Pancreas (tissue), 10 donors: ENCODE measurements around the gene CYB561A3. TPM values are rescaled to one million over a fixed set of nuclear protein-coding genes. Genes with fewer than 3 reads are reported as not detected.

Source experiments
- ATAC-seq, 4 donors: fragments of 200-7000 bp; cut with Tn5 transposase; one replicate each; pipeline versions ENCODE4 v1.8.0 to v1.9.1; 2020; ENCODE audit warnings: mild to moderate bottlenecking in 4 of 4, moderate library complexity in 4 of 4
- DNase-seq, 6 donors: peaks; one replicate each; pipeline ENCODE4 v3.0.0-alpha.2; 2020
- FAIRE-seq: peaks from 2 replicates; lab custom pipeline; 2012; peaks lifted over from hg19 to GRCh38; lab: Jason Lieb, UNC
- H3K27ac ChIP-seq, 4 donors: fragments of 200-600 bp; sonication (generic); 1 replicate in 3 of 4; 2 replicates in 1 of 4; pipeline versions ENCODE4 v1.5.0 to v1.8.0; 2020
- H3K27me3 ChIP-seq, 4 donors: fragments of 200-600 bp; one replicate each; pipeline ENCODE4 v1.8.0; 2021
- H3K36me3 ChIP-seq, 3 donors: fragments of 200-600 bp; sonication (generic) in 1 of 3; one replicate each; pipeline versions ENCODE4 v1.5.0 to v1.8.0; 2020 to 2021
- H3K4me1 ChIP-seq, 3 donors: fragments of 200-600 bp; one replicate each; pipeline ENCODE4 v1.8.0; 2021
- H3K4me3 ChIP-seq, 4 donors: fragments of 200-600 bp; sonication (generic) in 2 of 4; one replicate each; pipeline versions ENCODE4 v1.5.0 to v1.8.0; 2020 to 2021
- H3K9me3 ChIP-seq, 4 donors: fragments of 200-600 bp; one replicate each; pipeline ENCODE4 v1.8.0; 2021
- CTCF ChIP-seq, 4 donors: fragments of 200-600 bp; sonication (generic) in 3 of 4; IDR thresholded peaks; one replicate each; pipeline versions ENCODE4 v1.5.0 to v1.8.0; 2021; ENCODE audit warnings: antibody characterized with exemption in 4 of 4
- WGBS, 2 donors: extraction: QIAGEN DNeasy Blood & Tissue Kit; methylation state at CpG; one replicate each; pipeline ENCODE4 v1.1.7; 2013; 5-methylcytosine and 5-hydroxymethylcytosine counted together
- intact Hi-C, 3 donors: fragments of 100-400 bp; cut with DNase I; formaldehyde crosslinking; loops; one replicate each; pipeline versions ENCODE4 v1.11.1 to v1.14.2; 2022
- polyA plus RNA-seq, 2 donors: library from polyadenylated mRNA; stranded (reverse); fragments of 200-250 nt; gene quantifications; one replicate each; pipeline ENCODE4 v1.2.3, GENCODE V29; 2013
- total RNA-seq, 6 donors: library from RNA; stranded (reverse); fragmentation: NEBNext Ultra II Directional in 4 of 6; extraction: Animal tissue kit (Norgen Biotek cat#: 25700) in 4 of 6; gene quantifications; one replicate each; pipeline versions ENCODE4 v1.2.1 to v1.2.4, GENCODE V29; 2021 to 2023
- donor health status: healthy with polysubstance abuse.
- donor health status: DM: no; HTN: no; CAD: no; lungs with moderate emphysema.
- donor health status: DM: no; HTN: no; CAD: no.
- donor health status: control.
- donor health status: control.
- donor health status: Bipolar disorder and iron deficiency.
- donor health status: DM: yes; HTN: yes; CAD: no.
- donor health status: DM: no; HTN: no; CAD: no.
- donor health status: DM: no; HTN: no; CAD: no.
- donor health status: DM: yes; HTN: yes; CAD: no.

Gene CYB561A3
- total and polyA plus RNA-seq, 8 donors, result 14.8 to 26.2 (median 22.1) TPM

DNA sequence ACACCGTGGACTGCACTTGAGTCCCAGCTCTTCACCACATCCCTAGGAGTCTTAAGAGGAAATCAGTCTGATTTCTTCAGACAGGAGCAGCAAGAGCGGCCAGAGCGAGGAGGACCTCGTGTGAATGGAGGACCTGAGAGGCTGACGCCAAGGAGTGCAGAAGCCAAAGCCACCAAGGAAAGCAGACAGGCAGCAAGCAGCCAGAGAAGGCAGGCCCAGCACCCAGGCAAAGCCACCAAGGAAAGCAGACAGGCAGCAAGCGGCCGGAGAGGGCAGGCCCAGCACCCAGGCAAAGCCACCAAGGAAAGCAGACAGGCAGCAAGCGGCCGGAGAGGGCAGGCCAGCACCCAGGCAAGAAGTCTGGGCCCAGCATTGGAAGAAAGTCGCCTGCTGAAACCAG lies 11.8 kb downstream of the CYB561A3 start:
- Histone ChIP-seq H3K36me3 (peaks cover 0 to 29% (median 4%) of the 10 kb centered on the region in 3 donors), H3K27ac (no peak overlapping the region), H3K9me3 (no peaks in the 10 kb centered on the region), H3K27me3 (no peaks in the 10 kb centered on the region), H3K4me3 (no peak overlapping the region), H3K4me1 (no peaks in the 10 kb centered on the region)
- intact Hi-C loops, result no loop called here
- FAIRE-seq, result no peak
- WGBS, 2 donors, result 91 to 95% methylated on average over 10 of the region's 10 CpGs
- ATAC-seq, result no peak
- no peak for DNase-seq
- TF ChIP-seq CTCF (IDR thresholded peaks at IDR 0.05), result no peak

DNA sequence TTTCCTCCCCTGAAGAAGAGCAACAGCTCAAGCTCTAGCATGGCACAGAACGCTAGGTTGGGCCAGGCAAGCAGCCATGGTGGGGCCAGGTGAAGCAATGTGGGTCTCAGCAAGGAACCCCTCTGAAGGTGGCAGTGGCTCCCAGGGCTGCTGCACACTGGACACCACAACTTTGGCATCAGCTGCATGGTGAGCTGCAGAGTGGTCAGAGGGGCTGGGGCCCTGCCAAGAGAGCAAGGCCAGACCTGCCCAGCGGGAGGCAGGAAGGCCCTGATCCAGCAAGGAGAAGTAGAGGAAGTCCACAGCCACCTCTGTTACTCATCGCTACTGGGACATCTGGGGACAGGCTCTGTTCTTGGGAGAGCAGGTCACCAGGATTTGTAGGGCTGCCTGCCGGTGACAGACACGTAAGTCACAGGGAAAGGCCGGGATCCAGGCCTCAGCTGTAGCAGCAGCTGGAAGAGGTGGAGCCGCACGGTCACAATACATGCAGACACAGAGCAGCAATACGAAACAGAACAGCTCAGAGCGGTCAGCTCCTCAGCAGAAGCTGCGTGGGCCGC lies 12.4 kb downstream of the CYB561A3 start:
- no peaks in the 10 kb centered on the region for H3K4me1 ChIP-seq
- H3K27me3 ChIP-seq, result no peaks in the 10 kb centered on the region
- peaks cover 0 to 29% (median 4%) of the 10 kb centered on the region in 3 donors for H3K36me3 ChIP-seq
- no peaks in the 10 kb centered on the region for H3K9me3 ChIP-seq
- ATAC-seq, result peak in 1 of 4 donors; percentile 8
- TF ChIP-seq CTCF (IDR thresholded peaks at IDR 0.05), result no peak
- intact Hi-C loops, result no loop called here
- WGBS, 2 donors, result 91 to 92% methylated on average over 12 of the region's 12 CpGs
- H3K4me3 ChIP-seq, result no peak overlapping the region
- no peak for FAIRE-seq
- no peak overlapping the region for H3K27ac ChIP-seq
- no peak for DNase-seq

- 70 to 72% methylated on average over 11 of the region's 11 CpGs for WGBS, 2 donors
- FAIRE-seq, result no peak
- Histone ChIP-seq H3K36me3 (peaks cover 0 to 33% (median 1%) of the 10 kb centered on the region in 3 donors), H3K27me3 (no peaks in the 10 kb centered on the region), H3K27ac (no peak overlapping the region), H3K4me1 (no peaks in the 10 kb centered on the region), H3K4me3 (no peak overlapping the region), H3K9me3 (no peaks in the 10 kb centered on the region)
- intact Hi-C loops, result no loop called here
- no peak for DNase-seq
- TF ChIP-seq CTCF (IDR thresholded peaks at IDR 0.05), result no peak
- peak in 3 of 4 donors; percentile 23 to 43 (median 36) for ATAC-seq
Observed at GRCh38 chr11:61347916-61348461, 13.7 kb downstream of the CYB561A3 start.

DNA sequence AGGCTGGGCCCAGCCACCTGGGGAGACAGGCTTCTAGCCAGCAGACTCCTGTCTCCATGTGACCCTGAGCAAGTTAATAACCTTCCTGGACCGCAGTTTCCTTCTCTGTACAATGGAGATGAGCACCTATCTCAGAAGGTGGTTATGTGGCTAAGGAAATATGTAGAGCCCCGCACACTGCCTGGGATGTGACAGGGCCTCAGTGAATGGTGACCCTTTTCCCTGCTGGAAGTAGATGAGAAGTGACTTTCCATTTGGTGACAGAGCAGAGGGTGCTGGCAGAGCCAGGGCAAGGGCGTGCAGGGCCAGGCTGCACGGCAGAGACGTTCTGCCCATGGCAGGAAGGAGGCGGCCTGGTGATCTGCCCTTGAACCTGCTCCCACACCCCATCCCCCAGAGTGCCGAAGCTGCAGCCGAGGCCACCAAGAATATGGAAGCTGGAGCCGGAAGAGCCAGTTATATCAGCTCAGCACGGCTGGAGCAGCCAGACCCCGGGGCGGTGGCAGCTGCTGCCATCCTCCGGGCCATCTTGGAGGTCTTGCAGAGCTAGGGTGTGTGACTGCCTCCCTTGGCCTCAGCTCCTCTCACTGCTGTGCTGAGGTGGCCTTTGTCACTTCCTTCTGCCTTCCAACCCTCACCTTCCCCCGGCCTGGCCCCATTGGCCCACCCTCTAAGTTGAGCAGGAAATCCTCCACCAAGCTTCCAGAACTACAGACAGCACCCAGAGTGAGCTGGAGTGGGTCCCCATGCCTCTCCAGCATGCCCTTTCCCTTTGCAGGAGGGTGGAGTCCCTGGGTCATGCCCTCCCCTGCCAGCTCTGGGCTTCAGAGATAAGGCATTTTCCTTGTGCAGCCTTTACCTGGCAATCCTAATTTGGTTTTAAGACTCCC lies 15.5 kb downstream of the CYB561A3 start:
- H3K36me3 ChIP-seq, result peaks cover 0 to 29% (median 0%) of the 10 kb centered on the region in 3 donors
- H3K4me3 ChIP-seq, result no peak overlapping the region
- FAIRE-seq (no peak), DNase-seq (no peak), ATAC-seq (no peak)
- intact Hi-C loops, result no loop called here
- no peaks in the 10 kb centered on the region for H3K27me3 ChIP-seq
- H3K27ac ChIP-seq, result no peak overlapping the region
- no peaks in the 10 kb centered on the region for H3K9me3 ChIP-seq
- no peaks in the 10 kb centered on the region for H3K4me1 ChIP-seq
- WGBS, 2 donors, result 75 to 76% methylated on average over 14 of the region's 14 CpGs
- TF ChIP-seq CTCF (IDR thresholded peaks at IDR 0.05), result no peak
